Ascending aorta (tissue), 2 donors: ENCODE measurements around the gene PCF11. TPM values are rescaled to one million over a fixed set of nuclear protein-coding genes. Genes with fewer than 3 reads are reported as not detected.

Experiments
- DNase-seq, 2 donors: peaks; one replicate each; pipeline ENCODE4 v3.0.0-alpha.2; 2019; ENCODE audit warnings: low spot score in 2 of 2
- H3K27ac ChIP-seq, 2 donors: fragments of 200-600 bp; sonication (generic); one replicate each; pipeline ENCODE4 v1.5.1; 2016 to 2017; ENCODE audit warnings: mild to moderate bottlenecking in 1 of 2
- H3K27me3 ChIP-seq: fragments of 200-600 bp; sonication (generic); one replicate; pipeline ENCODE4 v1.5.1; 2017
- H3K36me3 ChIP-seq, 2 donors: fragments of 200-600 bp; sonication (generic); one replicate each; pipeline ENCODE4 v1.5.1; 2016
- H3K4me1 ChIP-seq, 2 donors: fragments of 200-600 bp; sonication (generic); one replicate each; pipeline ENCODE4 v1.5.1; 2016 to 2017; ENCODE audit warnings: mild to moderate bottlenecking in 1 of 2
- H3K4me3 ChIP-seq, 2 donors: fragments of 200-600 bp; sonication (generic); one replicate each; pipeline ENCODE4 v1.5.1; 2016 to 2017; ENCODE audit warnings: mild to moderate bottlenecking in 1 of 2
- H3K9me3 ChIP-seq, 2 donors: fragments of 200-600 bp; sonication (generic); one replicate each; pipeline ENCODE4 v1.5.1; 2016
- intact Hi-C: fragments of 100-400 bp; cut with DNase I; formaldehyde crosslinking; loops from one replicate; pipeline ENCODE4 v1.15.1; 2023
- total RNA-seq: library from RNA; depleted of rRNA; stranded (reverse); fragments of >200 nt; gene quantifications from one replicate; pipeline ENCODE4 v1.1.0, GENCODE V29; 2016
- TF ChIP-seq, protein P1 (sequence below), 3 experiments: fragments of 200-600 bp in 2 of 3; fragments of 450-650 bp in 1 of 3; sonication (generic) in 2 of 3; IDR thresholded peaks; one replicate each; pipeline ENCODE4 v1.5.1; 2016 to 2019; ENCODE audit warnings: antibody characterized with exemption in 3 of 3, mild to moderate bottlenecking in 1 of 3, moderate library complexity in 1 of 3

PCF11 gene
- total RNA-seq, 1 donor from 2014 or later = 19.2 TPM

- intact Hi-C loops = loop anchor here (10.0 kb wide), 1 partner anchor 429 kb away; no protein-coding TSS in a partner anchor
- no peaks in the 10 kb centered on the region for H3K27me3 ChIP-seq
- peaks cover 0 to 6% of the 10 kb centered on the region in 2 donors for H3K4me1 ChIP-seq
- H3K27ac ChIP-seq = no peak overlapping the region
- no peaks in the 10 kb centered on the region for H3K36me3 ChIP-seq
- TF ChIP-seq, protein P1, sequence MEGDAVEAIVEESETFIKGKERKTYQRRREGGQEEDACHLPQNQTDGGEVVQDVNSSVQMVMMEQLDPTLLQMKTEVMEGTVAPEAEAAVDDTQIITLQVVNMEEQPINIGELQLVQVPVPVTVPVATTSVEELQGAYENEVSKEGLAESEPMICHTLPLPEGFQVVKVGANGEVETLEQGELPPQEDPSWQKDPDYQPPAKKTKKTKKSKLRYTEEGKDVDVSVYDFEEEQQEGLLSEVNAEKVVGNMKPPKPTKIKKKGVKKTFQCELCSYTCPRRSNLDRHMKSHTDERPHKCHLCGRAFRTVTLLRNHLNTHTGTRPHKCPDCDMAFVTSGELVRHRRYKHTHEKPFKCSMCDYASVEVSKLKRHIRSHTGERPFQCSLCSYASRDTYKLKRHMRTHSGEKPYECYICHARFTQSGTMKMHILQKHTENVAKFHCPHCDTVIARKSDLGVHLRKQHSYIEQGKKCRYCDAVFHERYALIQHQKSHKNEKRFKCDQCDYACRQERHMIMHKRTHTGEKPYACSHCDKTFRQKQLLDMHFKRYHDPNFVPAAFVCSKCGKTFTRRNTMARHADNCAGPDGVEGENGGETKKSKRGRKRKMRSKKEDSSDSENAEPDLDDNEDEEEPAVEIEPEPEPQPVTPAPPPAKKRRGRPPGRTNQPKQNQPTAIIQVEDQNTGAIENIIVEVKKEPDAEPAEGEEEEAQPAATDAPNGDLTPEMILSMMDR (IDR thresholded peaks at IDR 0.05) = no peak
- H3K4me3 ChIP-seq = no peak overlapping the region
- no peaks in the 10 kb centered on the region for H3K9me3 ChIP-seq
- no peak for DNase-seq
These were observed 3.2 kb upstream of the PCF11 start for GRCh38 chr11:83153764-83154163.

DNA sequence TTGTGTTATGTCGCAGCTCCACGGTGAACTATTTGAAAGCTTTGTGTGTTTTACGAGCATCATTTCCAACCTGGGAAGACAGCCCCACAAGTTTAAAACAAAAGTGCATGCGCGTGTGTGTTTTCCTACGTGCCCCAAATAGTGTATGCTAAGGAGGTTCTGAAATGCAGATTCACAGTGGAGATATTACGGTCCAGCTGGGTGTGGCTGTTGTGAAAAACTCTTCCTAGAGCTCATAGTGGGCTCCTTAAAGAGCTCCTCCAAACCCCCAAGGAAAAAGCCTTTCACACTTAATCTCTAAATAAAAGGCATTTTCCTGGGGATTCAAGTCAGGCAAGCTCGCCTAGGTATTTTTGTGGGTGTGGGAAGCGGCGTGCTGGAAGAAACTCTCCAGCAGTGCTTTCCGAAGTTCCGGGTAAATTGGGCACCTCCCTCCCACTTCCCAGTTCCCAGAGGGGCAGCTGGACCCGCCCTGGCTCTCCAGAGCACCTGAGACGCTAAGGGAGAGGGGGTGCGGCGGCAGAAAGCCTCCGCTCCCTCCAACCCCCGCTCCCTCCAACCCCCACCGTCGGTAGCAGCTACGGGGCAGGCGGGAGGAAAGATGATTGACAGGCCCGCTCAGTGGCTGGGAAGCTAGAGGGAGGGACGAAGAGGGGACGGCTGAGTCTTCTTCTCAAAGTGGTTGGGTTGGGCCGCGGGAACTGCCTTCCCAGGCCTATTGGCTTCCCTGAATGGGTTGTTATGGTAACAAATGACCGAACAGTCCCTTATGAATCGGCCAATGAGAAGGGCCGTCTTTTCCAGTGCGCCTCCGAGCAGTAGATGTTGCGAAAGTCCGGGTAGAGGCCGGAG is 561 bp upstream of the PCF11 start:
- Histone ChIP-seq H3K27me3 (no peaks in the 10 kb centered on the region), H3K27ac (peak overlapping the region; percentile 89 to 94), H3K4me1 (peaks cover 4 to 6% of the 10 kb centered on the region in 2 donors), H3K4me3 (peak overlapping the region; percentile 70 to 95), H3K36me3 (no peaks in the 10 kb centered on the region), H3K9me3 (no peaks in the 10 kb centered on the region)
- DNase-seq = peak; percentile 99 to 100
- TF ChIP-seq, protein P1 (IDR thresholded peaks at IDR 0.05) = no peak
- intact Hi-C loops = loop anchor here (1.0 to 10.0 kb wide), 4 partner anchors 104 to 432 kb away; partner anchors contain the start of genes CCDC90B and DDIAS

- intact Hi-C loops = loop anchor here (1.0 to 10.0 kb wide), 4 partner anchors 36 to 433 kb away; partner anchors contain the start of genes ANKRD42 and RAB30
- peak in 1 of 2 donors; percentile 77 for DNase-seq
These were observed 844 bp downstream of the PCF11 start for GRCh38 chr11:83157594-83158356.

DNA sequence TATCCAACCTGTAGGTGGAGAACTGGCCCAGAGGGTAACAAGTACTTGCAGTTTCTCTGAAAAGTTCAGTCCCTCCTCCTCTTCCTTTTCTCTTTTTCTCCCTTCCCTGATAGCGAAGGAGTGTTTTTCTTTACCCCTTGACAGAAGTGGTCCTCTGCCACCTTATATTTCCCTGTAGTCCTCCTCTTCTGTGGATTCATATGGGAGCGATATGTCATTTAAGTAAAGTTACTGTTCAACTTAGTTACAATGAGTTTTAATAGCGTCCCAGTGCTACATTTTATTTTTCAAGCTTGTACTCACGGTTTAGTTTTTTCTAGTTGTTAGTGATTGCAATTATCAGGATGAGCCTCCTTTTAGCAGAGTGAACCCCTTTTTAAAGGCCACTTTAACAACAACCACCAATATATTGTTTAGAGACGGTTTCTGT is 1.4 kb downstream of the PCF11 start:
- H3K27ac ChIP-seq = peak overlapping the region; percentile 99 to 100
- TF ChIP-seq, protein P1 (IDR thresholded peaks at IDR 0.05) = no peak
- no peaks in the 10 kb centered on the region for H3K36me3 ChIP-seq
- no peak for DNase-seq
- no peaks in the 10 kb centered on the region for H3K27me3 ChIP-seq
- H3K4me1 ChIP-seq = peaks cover 8 to 17% of the 10 kb centered on the region in 2 donors
- intact Hi-C loops = loop anchor here (10.0 kb wide), 1 partner anchor 434 kb away; no protein-coding TSS in a partner anchor
- peak overlapping the region; percentile 92 to 94 for H3K4me3 ChIP-seq
- H3K9me3 ChIP-seq = no peaks in the 10 kb centered on the region

More at GRCh38 chr11:83157594-83158356, 844 bp downstream of the PCF11 start:
- H3K4me3 ChIP-seq = peak overlapping the region; percentile 92 to 94
- peak overlapping the region; percentile 99 to 100 for H3K27ac ChIP-seq
- no peaks in the 10 kb centered on the region for H3K27me3 ChIP-seq
- H3K36me3 ChIP-seq = no peaks in the 10 kb centered on the region
- no peaks in the 10 kb centered on the region for H3K9me3 ChIP-seq
- TF ChIP-seq, protein P1 (IDR thresholded peaks at IDR 0.05) = peak in 1 of 3 experiments; percentile 10
- H3K4me1 ChIP-seq = peaks cover 8 to 14% of the 10 kb centered on the region in 2 donors
